BJ (cell line): ENCODE measurements around the gene CLDN4. TPM values are rescaled to one million over a fixed set of nuclear protein-coding genes. Genes with fewer than 3 reads are reported as not detected.

ENCODE experiments used
- CTCF ChIA-PET: fragments of 350-600 bp; formaldehyde crosslinking; extraction: SDS; loops from one replicate; lab custom pipeline; 2021; ENCODE audit warnings: antibody characterized with exemption, inconsistent platforms; lab: Yijun Ruan, JAX
- POLR2A ChIA-PET: fragments of 300-600 bp; sonication (Branson Sonifier 250); formaldehyde crosslinking; extraction: SDS; loops from one replicate; lab custom pipeline; 2021; ENCODE audit warnings: antibody characterized with exemption; lab: Charles Lee
- DNase-seq: peaks from one replicate; pipeline ENCODE4 v3.0.0-alpha.2; 2011; ENCODE audit warnings: low read depth
- H3K27me3 ChIP-seq: 2 replicates; pipeline ENCODE4 v1.6.0; 2011; ENCODE audit warnings: low read length; ENCODE audit not compliant: control insufficient read depth, insufficient read depth
- H3K36me3 ChIP-seq: 2 replicates; pipeline ENCODE4 v1.5.1; 2011; ENCODE audit warnings: low read length; ENCODE audit not compliant: control insufficient read depth, insufficient read depth
- H3K4me3 ChIP-seq: 2 replicates; pipeline ENCODE4 v1.5.1; 2011; ENCODE audit warnings: low read depth, mild to moderate bottlenecking, control low read depth, low read length
- polyA plus RNA-seq: library from polyadenylated mRNA; depleted of rRNA; stranded (reverse); fragments of >200 nt; gene quantifications from 2 replicates; pipeline ENCODE4 v1.2.3, GENCODE V29; 2011
- TF ChIP-seq, protein P1 (sequence below): IDR thresholded peaks from 2 replicates; pipeline ENCODE4 v1.5.1; 2011; ENCODE audit warnings: low read depth, mild to moderate bottlenecking, control low read depth, inconsistent platforms, low read length, moderate library complexity; ENCODE audit not compliant: insufficient read depth

Gene CLDN4
- polyA plus RNA-seq, 1 experiment = 0.18 TPM

DNA sequence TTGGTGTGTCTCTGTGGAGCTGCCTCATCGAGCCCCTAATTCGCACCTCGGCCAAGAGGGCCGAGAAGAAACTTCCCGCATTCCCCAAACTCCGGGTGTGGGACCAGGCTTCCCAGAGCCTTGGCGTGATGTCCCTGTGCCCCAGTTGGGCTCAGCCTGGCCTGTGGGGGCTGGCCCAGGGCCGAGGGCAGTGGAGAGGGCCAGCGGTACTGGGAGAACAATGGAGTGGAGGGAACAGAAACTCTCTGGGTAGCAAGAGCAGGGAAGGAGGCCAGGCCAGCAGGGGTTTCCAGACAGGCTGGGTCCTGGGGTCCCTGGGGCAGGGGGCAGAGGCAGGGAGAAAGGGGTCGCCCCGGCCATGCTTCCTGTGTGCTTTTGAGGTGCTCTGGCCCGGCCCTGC, 46.2 kb downstream of the CLDN4 start:
- no peak overlapping the region for H3K4me3 ChIP-seq
- no peaks in the 10 kb centered on the region for H3K36me3 ChIP-seq
- TF ChIP-seq, protein P1, sequence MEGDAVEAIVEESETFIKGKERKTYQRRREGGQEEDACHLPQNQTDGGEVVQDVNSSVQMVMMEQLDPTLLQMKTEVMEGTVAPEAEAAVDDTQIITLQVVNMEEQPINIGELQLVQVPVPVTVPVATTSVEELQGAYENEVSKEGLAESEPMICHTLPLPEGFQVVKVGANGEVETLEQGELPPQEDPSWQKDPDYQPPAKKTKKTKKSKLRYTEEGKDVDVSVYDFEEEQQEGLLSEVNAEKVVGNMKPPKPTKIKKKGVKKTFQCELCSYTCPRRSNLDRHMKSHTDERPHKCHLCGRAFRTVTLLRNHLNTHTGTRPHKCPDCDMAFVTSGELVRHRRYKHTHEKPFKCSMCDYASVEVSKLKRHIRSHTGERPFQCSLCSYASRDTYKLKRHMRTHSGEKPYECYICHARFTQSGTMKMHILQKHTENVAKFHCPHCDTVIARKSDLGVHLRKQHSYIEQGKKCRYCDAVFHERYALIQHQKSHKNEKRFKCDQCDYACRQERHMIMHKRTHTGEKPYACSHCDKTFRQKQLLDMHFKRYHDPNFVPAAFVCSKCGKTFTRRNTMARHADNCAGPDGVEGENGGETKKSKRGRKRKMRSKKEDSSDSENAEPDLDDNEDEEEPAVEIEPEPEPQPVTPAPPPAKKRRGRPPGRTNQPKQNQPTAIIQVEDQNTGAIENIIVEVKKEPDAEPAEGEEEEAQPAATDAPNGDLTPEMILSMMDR = no peak
- ChIA-PET CTCF (interaction anchor here (1.5 kb wide), 1 partner anchor 150 kb away, joined by 4 read pairs; no protein-coding TSS in a partner anchor), POLR2A (no interaction called here)
- H3K27me3 ChIP-seq = no peaks in the 10 kb centered on the region
- DNase-seq = no peak

DNA sequence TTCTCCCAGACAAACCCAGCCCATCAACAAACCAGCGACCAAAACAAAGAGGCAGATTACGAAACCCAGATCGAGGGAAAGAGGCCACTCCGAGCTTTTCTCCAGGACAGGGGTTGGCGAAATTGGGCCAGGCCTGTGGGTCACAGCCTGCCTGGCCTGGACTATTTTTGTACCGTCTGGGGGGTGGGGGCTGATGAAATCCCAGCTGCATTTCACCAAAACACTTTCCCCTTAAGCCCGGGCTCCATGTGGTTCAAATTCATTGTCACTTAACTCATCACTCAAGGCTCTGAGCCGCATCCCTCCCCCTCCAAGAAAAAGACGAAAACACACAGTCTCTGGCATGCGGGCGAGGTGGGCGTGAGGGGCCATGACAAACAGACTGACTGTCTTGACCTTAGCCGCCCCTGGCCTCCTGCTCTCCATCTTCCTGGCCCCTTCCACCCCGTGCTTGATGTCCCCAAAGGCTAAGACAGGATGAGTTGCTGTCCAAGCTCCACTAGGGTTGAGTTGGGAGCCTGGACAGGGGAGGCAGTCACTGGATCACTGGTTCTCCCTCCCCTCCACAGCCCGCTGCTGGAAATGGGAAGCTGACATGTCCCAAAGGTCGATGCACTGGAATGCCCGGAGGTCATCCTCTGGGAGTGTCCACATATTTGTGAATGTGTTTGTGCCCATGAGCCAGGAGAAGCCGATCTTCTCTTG, 49.3 kb downstream of the CLDN4 start:
- POLR2A ChIA-PET = no interaction called here
- CTCF ChIA-PET = interaction anchor here (1.4 to 3.0 kb wide), 5 partner anchors 11 to 146 kb away, joined by 4 to 21 read pairs (median 5); partner anchors contain the start of gene ELN
- TF ChIP-seq, protein P1 = no peak
- Histone ChIP-seq H3K4me3 (no peak overlapping the region), H3K27me3 (no peaks in the 10 kb centered on the region), H3K36me3 (no peaks in the 10 kb centered on the region)
- peak; percentile 76 for DNase-seq

DNA sequence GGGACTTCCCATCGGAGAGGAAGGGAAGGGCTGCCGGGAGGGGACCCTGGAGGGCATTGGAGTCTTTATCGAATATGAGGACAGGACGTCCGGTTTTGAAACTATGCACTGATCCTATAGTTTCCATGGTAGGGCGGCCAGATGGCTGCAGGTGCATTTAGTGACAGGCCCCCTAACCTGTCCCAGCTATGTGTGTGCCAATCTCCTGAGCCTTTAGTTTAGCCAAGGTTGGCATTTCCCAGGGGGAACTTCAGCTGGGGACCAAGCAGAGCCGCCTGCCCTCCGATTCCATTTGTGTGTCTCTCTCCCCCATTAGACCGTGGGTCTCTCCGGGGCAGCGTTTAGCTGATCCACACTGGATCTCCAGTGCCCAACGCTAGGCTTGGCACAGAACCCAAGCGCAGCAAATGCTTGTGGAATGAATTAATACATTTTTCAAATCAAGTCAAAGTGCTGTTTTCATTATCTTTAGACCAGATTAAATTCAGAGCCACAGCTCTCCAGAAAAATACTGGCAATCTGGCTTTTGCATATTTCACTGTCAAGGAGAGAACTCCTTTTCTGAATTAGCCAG, 50.0 kb downstream of the CLDN4 start:
- DNase-seq = no peak
- Histone ChIP-seq H3K27me3 (no peaks in the 10 kb centered on the region), H3K36me3 (no peaks in the 10 kb centered on the region), H3K4me3 (no peak overlapping the region)
- CTCF ChIA-PET = interaction anchor here (0.6 to 3.0 kb wide), 4 partner anchors 65 to 377 kb away, joined by 3 to 21 read pairs (median 6); partner anchors contain the start of gene ELN
- TF ChIP-seq, protein P1 = no peak
- POLR2A ChIA-PET = interaction anchor here (0.9 kb wide), 1 partner anchor 11 kb away, joined by 3 read pairs; no protein-coding TSS in a partner anchor

DNA sequence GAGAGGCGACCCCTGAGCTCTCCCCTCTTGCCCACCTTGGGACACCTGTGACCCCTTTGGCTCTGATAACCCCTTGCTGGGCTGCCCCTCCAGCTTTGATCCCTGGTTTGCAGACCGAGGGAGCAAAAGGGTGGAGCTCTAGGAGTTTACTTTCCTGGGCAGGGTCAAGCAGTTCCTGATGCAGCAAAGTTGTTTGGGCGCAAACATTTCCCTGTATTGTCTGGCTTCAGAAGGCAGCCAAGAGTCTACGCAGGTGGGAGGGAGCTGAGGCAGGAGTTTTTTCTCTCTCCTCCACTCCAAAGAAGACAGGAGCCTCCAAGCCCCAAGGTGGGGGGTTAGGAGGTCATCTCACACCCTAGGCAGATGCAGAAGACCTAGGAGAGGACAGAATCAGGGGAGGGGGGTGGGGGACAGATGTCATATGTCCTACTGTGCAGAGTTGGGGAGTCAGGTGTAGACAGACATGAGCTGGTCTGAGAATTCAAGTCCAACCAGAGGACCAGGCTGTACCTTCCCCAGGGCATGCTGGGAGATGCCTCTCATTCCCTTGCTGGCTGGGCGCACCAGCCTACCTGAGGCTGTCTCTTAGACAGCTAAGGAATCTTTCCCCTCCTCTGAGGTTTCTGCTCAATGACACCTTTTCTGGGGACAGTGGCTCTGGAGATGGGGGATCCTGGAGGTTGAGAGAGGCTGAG, 50.7 kb downstream of the CLDN4 start:
- no peaks in the 10 kb centered on the region for H3K27me3 ChIP-seq
- DNase-seq = no peak
- H3K36me3 ChIP-seq = no peaks in the 10 kb centered on the region
- POLR2A ChIA-PET = interaction anchor here (0.9 kb wide), 1 partner anchor 10 kb away, joined by 3 read pairs; no protein-coding TSS in a partner anchor
- CTCF ChIA-PET = interaction anchor here (0.6 to 3.0 kb wide), 4 partner anchors 97 to 376 kb away, joined by 3 to 21 read pairs (median 4); partner anchors contain the start of gene ELN
- TF ChIP-seq, protein P1 = no peak
- H3K4me3 ChIP-seq = no peak overlapping the region

DNA sequence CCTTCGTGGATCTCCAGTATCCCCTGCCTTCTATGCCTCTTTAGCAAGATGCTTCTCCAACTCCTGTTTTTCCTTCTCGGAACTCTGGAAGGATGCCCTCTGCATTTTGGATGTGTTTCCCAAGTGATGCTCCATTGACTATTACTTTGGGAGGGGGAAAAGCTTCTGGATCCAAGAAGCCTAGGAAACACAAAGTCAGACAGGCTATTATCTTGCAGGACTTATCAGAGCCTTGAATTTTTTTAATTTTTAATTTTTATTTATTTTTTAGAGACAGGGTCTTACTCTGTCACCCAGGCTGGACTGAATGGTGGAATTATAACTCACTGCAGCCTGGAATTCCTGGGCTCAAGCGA, 51.2 kb downstream of the CLDN4 start:
- Histone ChIP-seq H3K27me3 (no peaks in the 10 kb centered on the region), H3K36me3 (no peaks in the 10 kb centered on the region), H3K4me3 (no peak overlapping the region)
- TF ChIP-seq, protein P1 = no peak
- DNase-seq = no peak
- ChIA-PET CTCF (interaction anchor here (0.9 to 2.2 kb wide), 2 partner anchors 145 to 325 kb away, joined by 3 to 15 read pairs; partner anchors contain the start of gene ELN), POLR2A (interaction anchor here (0.9 kb wide), 1 partner anchor 10 kb away, joined by 3 read pairs; no protein-coding TSS in a partner anchor)
